Neutrophil (primary cell): ENCODE measurements around the gene SCO2.

Experiments used
- H3K27ac ChIP-seq: fragments of 200-600 bp; sonication (generic); 2 replicates; pipeline ENCODE4 v1.5.1; 2016; ENCODE audit warnings: mild to moderate bottlenecking, moderate library complexity
- H3K27me3 ChIP-seq: fragments of 200-600 bp; sonication (generic); 2 replicates; pipeline ENCODE4 v1.6.0; 2016; ENCODE audit warnings: mild to moderate bottlenecking
- H3K36me3 ChIP-seq: fragments of 200-600 bp; sonication (generic); 2 replicates; pipeline ENCODE4 v1.5.1; 2017
- H3K4me1 ChIP-seq, 2 experiments: fragments of 200-600 bp in 1 of 2; sonication (generic) in 1 of 2; 1 replicate in 1 of 2; 2 replicates in 1 of 2; pipeline versions ENCODE4 v1.5.1 to v1.6.1; 2013 to 2016; ENCODE audit warnings: low read depth in 1 of 2, low read length in 1 of 2, mild to moderate bottlenecking in 1 of 2, moderate library complexity in 1 of 2; ENCODE audit not compliant: control insufficient read depth in 1 of 2, insufficient read depth in 1 of 2
- H3K4me3 ChIP-seq, 2 experiments: fragments of 200-600 bp in 1 of 2; sonication (generic) in 1 of 2; 1 replicate in 1 of 2; 2 replicates in 1 of 2; pipeline ENCODE4 v1.5.1; 2013 to 2016; ENCODE audit warnings: low read depth in 1 of 2, low read length in 1 of 2, mild to moderate bottlenecking in 1 of 2, moderate library complexity in 1 of 2
- H3K9me3 ChIP-seq: fragments of 200-600 bp; sonication (generic); 2 replicates; pipeline ENCODE4 v1.5.1; 2016
- TF ChIP-seq, protein P1 (sequence below): fragments of 200-600 bp; sonication (generic); IDR thresholded peaks from 2 replicates; pipeline ENCODE4 v1.5.1; 2016; ENCODE audit warnings: antibody characterized with exemption

Gene SCO2

DNA sequence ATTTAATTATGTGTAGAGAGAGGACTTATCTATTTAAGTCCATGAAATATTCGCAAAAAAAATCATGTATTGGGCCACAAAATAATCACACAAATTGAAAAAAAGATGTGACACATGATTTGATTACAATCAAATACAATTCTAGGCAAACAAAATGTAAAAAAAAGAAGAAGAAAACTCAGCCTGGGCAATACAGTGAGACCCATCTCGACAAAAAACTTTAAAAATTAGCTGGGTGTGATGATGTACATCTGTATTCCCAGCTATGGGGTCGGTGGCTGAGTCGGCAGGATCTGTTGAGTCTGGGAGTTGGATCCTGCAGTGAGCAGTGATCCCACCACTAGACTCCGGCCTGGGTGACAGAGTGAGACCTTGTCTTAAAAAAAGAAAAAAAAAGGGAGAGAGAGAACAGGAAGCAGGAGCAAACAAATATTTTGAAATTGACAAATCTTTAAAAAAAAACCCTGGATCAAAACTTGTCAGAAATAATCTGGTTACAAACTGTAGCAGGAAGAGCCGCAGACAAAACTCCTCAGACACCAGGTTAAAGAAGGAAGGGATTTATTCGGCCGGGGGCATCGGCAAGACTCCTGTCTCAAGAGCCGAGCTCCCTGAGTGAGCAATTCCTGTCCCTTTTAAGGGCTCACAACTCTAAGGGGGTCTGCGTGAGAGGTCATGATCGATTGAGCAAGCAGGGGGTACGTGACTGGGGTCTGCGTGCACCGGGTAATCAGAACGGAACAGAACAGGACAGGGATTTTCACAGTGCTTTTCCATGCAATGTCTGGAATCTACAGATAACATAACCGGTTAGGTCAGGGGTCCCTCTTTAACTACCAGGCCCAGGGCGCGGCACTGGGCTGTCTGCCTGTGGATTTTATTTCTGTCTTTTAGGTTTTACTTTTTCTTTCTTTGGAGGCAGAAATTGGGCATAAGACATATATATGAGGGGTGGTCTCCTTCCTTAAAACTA, 7.7 kb upstream of the SCO2 start:
- peak overlapping the region; percentile 98 for H3K27ac ChIP-seq
- H3K4me1 ChIP-seq, result peaks cover 64 to 71% of the 10 kb centered on the region in 2 experiments
- peaks cover 14% of the 10 kb centered on the region for H3K36me3 ChIP-seq

DNA sequence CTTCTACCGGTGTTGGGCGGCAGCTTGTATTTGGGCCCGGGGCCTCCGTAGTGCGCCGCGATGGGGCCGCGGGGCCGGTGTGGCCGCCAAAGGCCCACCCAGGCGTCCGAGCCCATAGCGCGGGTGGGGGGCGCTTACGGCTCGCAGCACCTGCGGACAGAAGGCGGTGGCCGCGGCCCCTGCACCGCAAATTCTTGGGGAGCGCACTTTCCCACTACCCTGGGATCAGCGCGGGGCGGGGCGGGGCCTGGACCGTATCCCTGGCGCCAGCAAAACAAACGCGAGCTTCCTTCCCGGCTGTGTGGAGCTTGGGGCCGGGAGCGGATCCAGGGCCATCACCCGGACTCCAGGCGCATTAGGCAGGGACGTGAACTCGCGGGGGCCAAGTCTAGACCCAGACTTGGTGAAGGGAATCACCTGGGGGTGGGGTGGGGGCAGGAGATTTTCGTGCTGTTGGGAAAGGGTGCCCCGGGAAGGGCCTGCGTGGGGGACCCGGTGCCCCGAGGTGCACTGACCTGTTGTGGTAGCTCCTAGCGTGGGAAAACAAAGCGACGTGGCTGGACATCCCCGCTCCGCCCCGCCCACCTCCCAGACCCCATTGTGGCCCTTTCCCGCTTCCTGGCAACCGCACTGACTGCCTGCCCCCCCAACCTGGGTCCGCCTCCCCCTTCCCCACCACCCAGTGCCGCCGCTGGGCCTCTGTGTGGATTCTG, 6.7 kb upstream of the SCO2 start:
- peaks cover 17% of the 10 kb centered on the region for H3K36me3 ChIP-seq
- TF ChIP-seq, protein P1, sequence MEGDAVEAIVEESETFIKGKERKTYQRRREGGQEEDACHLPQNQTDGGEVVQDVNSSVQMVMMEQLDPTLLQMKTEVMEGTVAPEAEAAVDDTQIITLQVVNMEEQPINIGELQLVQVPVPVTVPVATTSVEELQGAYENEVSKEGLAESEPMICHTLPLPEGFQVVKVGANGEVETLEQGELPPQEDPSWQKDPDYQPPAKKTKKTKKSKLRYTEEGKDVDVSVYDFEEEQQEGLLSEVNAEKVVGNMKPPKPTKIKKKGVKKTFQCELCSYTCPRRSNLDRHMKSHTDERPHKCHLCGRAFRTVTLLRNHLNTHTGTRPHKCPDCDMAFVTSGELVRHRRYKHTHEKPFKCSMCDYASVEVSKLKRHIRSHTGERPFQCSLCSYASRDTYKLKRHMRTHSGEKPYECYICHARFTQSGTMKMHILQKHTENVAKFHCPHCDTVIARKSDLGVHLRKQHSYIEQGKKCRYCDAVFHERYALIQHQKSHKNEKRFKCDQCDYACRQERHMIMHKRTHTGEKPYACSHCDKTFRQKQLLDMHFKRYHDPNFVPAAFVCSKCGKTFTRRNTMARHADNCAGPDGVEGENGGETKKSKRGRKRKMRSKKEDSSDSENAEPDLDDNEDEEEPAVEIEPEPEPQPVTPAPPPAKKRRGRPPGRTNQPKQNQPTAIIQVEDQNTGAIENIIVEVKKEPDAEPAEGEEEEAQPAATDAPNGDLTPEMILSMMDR, result no peak
- peaks cover 64 to 71% of the 10 kb centered on the region in 2 experiments for H3K4me1 ChIP-seq
- H3K27me3 ChIP-seq, result no peaks in the 10 kb centered on the region
- no peaks in the 10 kb centered on the region for H3K9me3 ChIP-seq
- H3K4me3 ChIP-seq, result peak overlapping the region; percentile 81 to 98
- H3K27ac ChIP-seq, result peak overlapping the region; percentile 98

More for the DNA sequence above, 7.7 kb upstream of the SCO2 start:
- TF ChIP-seq, protein P1, result no peak
- Histone ChIP-seq H3K27me3 (no peaks in the 10 kb centered on the region), H3K9me3 (no peaks in the 10 kb centered on the region), H3K4me3 (peak overlapping the region; percentile 81 to 98)

GRCh38 chr22:50531546-50531961, 6.2 kb upstream of the SCO2 start:
- Histone ChIP-seq H3K4me1 (peaks cover 64 to 71% of the 10 kb centered on the region in 2 experiments), H3K9me3 (no peaks in the 10 kb centered on the region), H3K27me3 (no peaks in the 10 kb centered on the region), H3K4me3 (peak overlapping the region; percentile 81 to 98), H3K27ac (peak overlapping the region; percentile 98), H3K36me3 (peaks cover 17% of the 10 kb centered on the region)
- TF ChIP-seq, protein P1, result peak; percentile 48

GRCh38 chr22:50530877-50531545, 5.6 kb upstream of the SCO2 start:
- Histone ChIP-seq H3K9me3 (no peaks in the 10 kb centered on the region), H3K27ac (peak overlapping the region; percentile 98), H3K36me3 (peaks cover 17% of the 10 kb centered on the region), H3K4me1 (peaks cover 66 to 67% of the 10 kb centered on the region in 2 experiments), H3K27me3 (no peaks in the 10 kb centered on the region), H3K4me3 (peak overlapping the region; percentile 81 to 98)
- TF ChIP-seq, protein P1, result peak; percentile 29

GRCh38 chr22:50530580-50530876, 5.1 kb upstream of the SCO2 start:
- Histone ChIP-seq H3K27me3 (no peaks in the 10 kb centered on the region), H3K4me3 (peak overlapping the region; percentile 81 to 98), H3K4me1 (peaks cover 63 to 68% of the 10 kb centered on the region in 2 experiments), H3K36me3 (peaks cover 17% of the 10 kb centered on the region), H3K9me3 (no peaks in the 10 kb centered on the region), H3K27ac (peak overlapping the region; percentile 98)
- TF ChIP-seq, protein P1, result no peak
